Lung (tissue), 12 donors: ENCODE results near the gene DYSF. TPM values are rescaled to one million over a fixed set of nuclear protein-coding genes. Genes with fewer than 3 reads are reported as not detected.

Source experiments
- ATAC-seq: fragments of 200-7000 bp; cut with Tn5 transposase; one replicate; pipeline ENCODE4 v1.9.1; 2020; ENCODE audit warnings: moderate number of reproducible peaks; ENCODE audit not compliant: insufficient read depth, low FRiP score
- DNase-seq, 3 donors: peaks; one replicate each; pipeline ENCODE4 v3.0.0-alpha.2; 2013 to 2017
- H3K27ac ChIP-seq, 2 donors: one replicate each; pipeline ENCODE4 v1.5.1; 2013; ENCODE audit warnings: mild to moderate bottlenecking in 2 of 2, moderate library complexity in 2 of 2, control low read depth in 1 of 2, inconsistent platforms in 1 of 2, low read depth in 1 of 2, low read length in 1 of 2
- H3K27me3 ChIP-seq, 3 donors: one replicate each; pipeline ENCODE4 v1.5.1; 2013; ENCODE audit warnings: low read length in 2 of 3; ENCODE audit not compliant: control insufficient read depth in 3 of 3, insufficient read depth in 3 of 3
- H3K36me3 ChIP-seq, 4 donors: one replicate each; pipeline ENCODE4 v1.5.1; 2013; ENCODE audit warnings: low read length in 4 of 4, mild to moderate bottlenecking in 1 of 4, moderate library complexity in 1 of 4; ENCODE audit not compliant: control insufficient read depth in 4 of 4, insufficient read depth in 4 of 4
- H3K4me1 ChIP-seq, 5 donors: one replicate each; pipeline ENCODE4 v1.5.1; 2013; ENCODE audit warnings: low read length in 5 of 5, mild to moderate bottlenecking in 2 of 5, moderate library complexity in 1 of 5; ENCODE audit not compliant: control insufficient read depth in 5 of 5, insufficient read depth in 5 of 5
- H3K4me3 ChIP-seq: one replicate; pipeline ENCODE4 v1.5.1; 2013; ENCODE audit warnings: mild to moderate bottlenecking, control low read depth, moderate library complexity
- H3K9ac ChIP-seq, 2 donors: one replicate each; pipeline ENCODE4 v1.5.1; 2013; ENCODE audit warnings: low read length in 2 of 2, control low read depth in 1 of 2; ENCODE audit not compliant: insufficient read depth in 1 of 2
- H3K9me3 ChIP-seq, 4 donors: one replicate each; pipeline ENCODE4 v1.5.1; 2013; ENCODE audit warnings: low read length in 3 of 4, mild to moderate bottlenecking in 1 of 4, moderate library complexity in 1 of 4; ENCODE audit not compliant: control insufficient read depth in 4 of 4, insufficient read depth in 3 of 4
- CTCF ChIP-seq: IDR thresholded peaks from 2 replicates; pipeline ENCODE4 v1.5.1; 2012; ENCODE audit warnings: mild to moderate bottlenecking; ENCODE audit errors: control extremely low read depth, extremely low read depth
- WGBS, 2 donors: extraction: QIAGEN DNeasy Blood & Tissue Kit; methylation state at CpG; one replicate each; pipeline ENCODE4 v1.1.7; 2013; 5-methylcytosine and 5-hydroxymethylcytosine counted together
- polyA plus RNA-seq, 2 donors: library from polyadenylated mRNA; stranded (reverse); fragments of 200-250 nt; gene quantifications; one replicate each; pipeline ENCODE4 v1.2.1, GENCODE V29; 2013
- total RNA-seq, 2 donors: library from RNA; depleted of rRNA in 1 of 2; stranded (reverse); fragments of >200 nt in 1 of 2; gene quantifications; one replicate each; pipeline ENCODE4 v1.2.1, GENCODE V29; 2014 to 2021
- donor health status: control.
- donor health status: control.
- donor health status: Bipolar disorder and iron deficiency.
- donor health status: healthy.
- donor health status: DM: yes; HTN: yes; CAD: no.

The DYSF gene
- total and polyA plus RNA-seq, 4 donors, result 12.9 to 56.2 (median 40.0) TPM

GRCh38 chr2:71578767-71579342 is 125.5 kb downstream of the DYSF start:
- 78 to 84% methylated on average over 20 of the region's 20 CpGs for WGBS, 2 donors
- H3K36me3 ChIP-seq, result peaks cover 0 to 11% (median 0%) of the 10 kb centered on the region in 4 donors
- TF ChIP-seq CTCF, result no peak
- DNase-seq (peak; percentile 59 to 85 (median 73)), ATAC-seq (no peak)
- H3K27ac ChIP-seq, result peak overlapping the region in 1 of 2 donors; percentile 61
- H3K9me3 ChIP-seq, result no peaks in the 10 kb centered on the region
- no peaks in the 10 kb centered on the region for H3K27me3 ChIP-seq
- H3K4me3 ChIP-seq, result no peak overlapping the region
- peaks cover 0 to 24% (median 4%) of the 10 kb centered on the region in 5 donors for H3K4me1 ChIP-seq
- H3K9ac ChIP-seq, result peak overlapping the region in 1 of 2 donors; percentile 68

- TF ChIP-seq CTCF, result no peak
- DNase-seq (no peak), ATAC-seq (no peak)
- 88 to 91% methylated on average over 10 of the region's 10 CpGs for WGBS, 2 donors
- Histone ChIP-seq H3K4me1 (peaks cover 0 to 21% (median 4%) of the 10 kb centered on the region in 5 donors), H3K36me3 (peaks cover 0 to 2% (median 0%) of the 10 kb centered on the region in 4 donors), H3K4me3 (no peak overlapping the region), H3K27me3 (no peaks in the 10 kb centered on the region), H3K9ac (no peak overlapping the region), H3K27ac (no peak overlapping the region), H3K9me3 (no peaks in the 10 kb centered on the region)
Observed at GRCh38 chr2:71581026-71581425, 127.7 kb downstream of the DYSF start.

- Histone ChIP-seq H3K27ac (no peak overlapping the region), H3K9ac (no peak overlapping the region), H3K27me3 (peaks cover 0 to 3% (median 0%) of the 10 kb centered on the region in 3 donors), H3K4me3 (no peak overlapping the region), H3K9me3 (no peaks in the 10 kb centered on the region), H3K36me3 (peaks cover 0 to 2% (median 0%) of the 10 kb centered on the region in 4 donors), H3K4me1 (peaks cover 0 to 7% (median 4%) of the 10 kb centered on the region in 5 donors)
- no peak for TF ChIP-seq CTCF
- ATAC-seq (no peak), DNase-seq (no peak)
- WGBS, 2 donors, result 93 to 96% methylated on average over 7 of the region's 7 CpGs
Observed at GRCh38 chr2:71583876-71584275, 130.5 kb downstream of the DYSF start.

- WGBS, 2 donors, result 88 to 90% methylated on average over 8 of the region's 8 CpGs
- Histone ChIP-seq H3K27me3 (peaks cover 0 to 3% (median 0%) of the 10 kb centered on the region in 3 donors), H3K4me3 (no peak overlapping the region), H3K4me1 (peaks cover 0 to 2% (median 0%) of the 10 kb centered on the region in 5 donors), H3K36me3 (no peaks in the 10 kb centered on the region), H3K27ac (no peak overlapping the region), H3K9ac (no peak overlapping the region), H3K9me3 (no peaks in the 10 kb centered on the region)
- ATAC-seq (no peak), DNase-seq (no peak)
- TF ChIP-seq CTCF, result no peak
Observed at GRCh38 chr2:71586471-71586870, 133.1 kb downstream of the DYSF start.
